HG02588 (cell line): ENCODE measurements around the gene AK8.

Source experiments
- ATAC-seq: cut with Tn5 transposase; IDR thresholded peaks from one replicate; pipeline ENCODE4 v1.9.1; 2021; ENCODE audit warnings: mild to moderate bottlenecking, moderate library complexity; ENCODE audit not compliant: unreplicated experiment

The AK8 gene

DNA sequence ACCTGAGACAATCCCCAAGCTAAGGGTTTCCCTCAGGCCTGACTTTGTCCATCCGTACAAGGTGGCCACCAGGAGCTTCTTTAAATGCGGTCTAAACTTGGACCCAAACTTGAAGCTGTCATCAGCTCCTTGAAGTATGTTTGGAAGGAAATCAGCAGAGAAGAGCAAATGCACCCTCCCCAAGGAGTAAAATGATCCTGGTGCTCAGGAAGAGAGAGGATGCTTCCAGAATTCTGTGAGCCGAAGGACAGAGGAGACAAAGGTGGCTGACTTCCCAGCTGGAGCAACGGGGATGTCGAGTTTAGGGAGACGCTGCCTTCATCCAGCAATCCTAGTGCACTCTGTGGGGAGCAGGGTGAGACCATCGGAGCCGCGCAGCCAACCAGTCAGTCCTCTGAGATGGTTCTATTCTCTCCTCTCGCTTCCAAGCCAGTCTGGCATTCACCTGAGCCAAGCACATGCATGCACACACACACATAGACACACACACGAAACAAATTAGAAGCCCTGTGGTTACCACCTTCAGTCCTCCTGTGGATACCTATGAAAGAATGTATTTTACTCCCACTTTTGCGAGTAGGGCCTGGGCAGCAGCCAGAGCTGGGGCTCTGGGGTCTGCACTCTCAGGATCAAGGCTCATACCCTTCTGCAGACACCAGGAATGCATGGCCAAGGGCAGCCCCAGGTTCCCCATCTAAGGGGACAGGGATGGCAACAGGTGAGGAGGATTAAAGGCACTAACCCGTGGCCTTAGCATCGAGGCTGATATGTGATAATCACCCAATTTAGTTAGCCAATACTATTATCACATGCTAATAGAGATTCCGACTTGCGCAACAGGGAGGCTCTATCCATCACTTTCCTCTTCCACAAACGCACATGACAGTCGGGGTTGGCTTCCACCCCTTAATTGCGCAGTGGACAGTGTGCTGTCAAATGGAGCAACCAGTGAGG is 132.1 kb downstream of the AK8 start:
- ATAC-seq = no peak

DNA sequence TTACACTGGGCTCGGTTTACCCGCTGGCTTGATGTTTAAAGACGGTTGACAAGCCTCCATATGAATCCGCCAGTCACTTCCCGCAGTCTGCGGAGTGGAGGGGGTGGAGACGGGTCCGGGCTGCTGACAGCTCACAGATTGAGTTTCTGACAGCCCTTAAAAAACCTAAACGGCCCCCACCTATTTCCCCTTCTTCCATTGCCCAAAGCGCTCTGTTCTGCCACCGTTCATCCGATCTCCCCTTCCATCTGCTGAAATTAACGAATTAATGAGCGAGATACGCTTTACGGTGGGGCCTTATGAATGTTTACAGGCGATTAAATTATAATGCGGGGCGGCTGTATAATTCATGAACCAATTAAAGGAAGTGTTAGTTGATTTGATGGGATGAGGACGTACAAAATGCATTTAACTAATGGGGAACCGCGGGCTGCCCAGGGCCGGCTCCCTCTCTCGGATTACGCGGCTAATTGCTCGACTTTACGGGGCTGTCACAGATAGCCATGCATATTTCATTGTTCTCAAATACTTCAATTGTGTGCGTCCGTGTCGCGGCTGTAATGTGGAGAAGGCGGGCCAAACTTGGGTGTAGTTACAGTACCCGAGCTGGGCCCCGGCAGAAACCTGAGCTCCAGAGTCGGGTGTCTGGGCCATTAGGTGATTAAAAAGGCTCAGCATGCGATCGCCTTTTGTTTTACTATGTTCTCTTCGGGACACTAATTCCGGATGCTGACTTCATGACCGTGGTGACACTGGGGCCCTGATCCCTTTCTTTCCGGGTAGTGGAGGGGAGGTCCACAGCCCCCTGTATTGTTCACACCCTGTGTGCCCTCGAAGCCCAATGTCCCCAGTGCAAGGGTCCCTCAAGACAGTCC is 133.0 kb downstream of the AK8 start:
- ATAC-seq = no peak

DNA sequence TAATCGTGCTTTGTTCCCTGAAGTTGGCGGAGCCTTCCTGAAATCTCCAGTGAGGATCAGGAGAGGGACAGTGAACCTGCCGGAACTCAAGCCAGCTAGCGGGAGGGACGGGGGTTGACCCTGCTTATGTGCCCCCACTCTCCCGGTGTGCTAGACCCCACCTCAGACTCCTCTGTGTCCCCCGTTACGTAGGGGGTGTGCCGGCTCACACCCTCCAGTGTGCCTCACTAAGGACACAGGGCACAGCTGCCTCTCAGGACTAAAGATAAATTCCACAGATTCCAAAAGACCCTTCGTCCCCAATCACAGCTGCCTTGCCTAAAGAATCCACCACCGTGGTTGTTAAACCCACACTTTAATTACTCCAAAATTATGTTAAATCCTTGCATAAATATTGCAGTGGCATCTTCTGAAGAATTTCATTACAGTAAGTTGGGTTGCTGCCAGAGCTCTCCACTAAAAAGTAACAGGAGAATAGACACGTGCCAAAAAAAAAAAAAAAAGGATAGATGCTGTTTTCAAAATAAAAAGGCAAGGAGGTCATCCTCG is 134.1 kb downstream of the AK8 start:
- ATAC-seq = no peak

DNA sequence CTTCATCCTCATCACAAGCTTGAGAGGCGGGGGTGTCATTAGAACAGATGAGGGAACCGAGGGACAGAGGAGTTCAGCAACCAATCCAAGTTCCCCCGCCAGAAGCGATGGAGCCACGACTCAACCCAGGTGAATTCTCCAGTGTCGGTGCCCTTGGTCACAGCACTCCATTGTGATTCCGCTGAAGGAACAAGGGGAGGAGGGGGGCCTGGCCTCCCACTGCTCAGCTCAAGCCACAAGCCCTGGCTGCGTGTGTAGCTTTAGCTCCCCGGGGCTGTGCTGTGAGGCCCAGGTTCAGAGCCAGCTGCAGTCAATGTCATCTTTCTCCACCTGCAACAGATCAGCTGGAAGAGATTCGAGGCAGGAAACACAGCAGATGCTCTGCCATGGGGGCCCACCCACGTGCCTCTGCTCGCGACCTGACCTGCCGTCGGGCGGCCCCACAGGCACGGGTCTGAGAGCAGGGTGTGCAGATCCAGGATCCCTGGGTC is 135.2 kb downstream of the AK8 start:
- no peak for ATAC-seq

DNA sequence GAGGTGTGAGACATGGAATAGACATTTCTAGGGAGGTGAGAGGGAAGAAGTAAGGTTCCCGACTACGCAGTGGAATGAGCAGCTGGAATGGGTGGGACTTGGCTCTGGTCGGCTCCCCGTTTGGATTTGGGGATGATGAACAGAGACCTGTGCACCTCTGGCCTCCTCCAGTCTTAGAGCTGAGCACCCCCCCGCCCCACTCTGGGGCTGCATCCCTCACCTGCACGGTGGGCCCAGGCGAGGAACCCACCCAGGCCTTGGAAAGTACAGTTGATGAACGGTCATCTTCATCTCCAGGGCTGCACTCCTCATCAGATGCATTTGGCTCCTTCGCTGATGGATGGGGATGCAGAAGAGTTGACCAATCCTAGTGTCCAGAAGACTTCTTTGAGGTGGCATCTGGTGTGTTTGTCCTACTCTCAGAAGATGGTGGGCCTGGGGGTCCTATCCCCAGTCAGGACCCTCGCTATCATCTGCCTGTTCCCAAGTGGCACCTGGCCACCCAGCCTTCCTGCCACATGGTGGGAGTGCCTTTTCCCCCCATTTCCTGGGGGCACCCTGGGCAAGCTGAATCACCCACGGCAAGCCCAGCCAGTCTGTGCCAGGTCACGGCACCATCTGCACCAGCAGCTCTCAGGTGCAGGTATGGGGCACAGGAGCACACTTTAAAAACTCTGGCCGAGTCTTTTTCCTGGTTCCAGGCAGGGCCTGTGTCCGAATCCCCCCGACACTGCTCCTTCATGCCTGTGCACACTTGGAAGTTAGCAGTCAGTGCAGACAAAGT is 137.4 kb downstream of the AK8 start:
- no peak for ATAC-seq

DNA sequence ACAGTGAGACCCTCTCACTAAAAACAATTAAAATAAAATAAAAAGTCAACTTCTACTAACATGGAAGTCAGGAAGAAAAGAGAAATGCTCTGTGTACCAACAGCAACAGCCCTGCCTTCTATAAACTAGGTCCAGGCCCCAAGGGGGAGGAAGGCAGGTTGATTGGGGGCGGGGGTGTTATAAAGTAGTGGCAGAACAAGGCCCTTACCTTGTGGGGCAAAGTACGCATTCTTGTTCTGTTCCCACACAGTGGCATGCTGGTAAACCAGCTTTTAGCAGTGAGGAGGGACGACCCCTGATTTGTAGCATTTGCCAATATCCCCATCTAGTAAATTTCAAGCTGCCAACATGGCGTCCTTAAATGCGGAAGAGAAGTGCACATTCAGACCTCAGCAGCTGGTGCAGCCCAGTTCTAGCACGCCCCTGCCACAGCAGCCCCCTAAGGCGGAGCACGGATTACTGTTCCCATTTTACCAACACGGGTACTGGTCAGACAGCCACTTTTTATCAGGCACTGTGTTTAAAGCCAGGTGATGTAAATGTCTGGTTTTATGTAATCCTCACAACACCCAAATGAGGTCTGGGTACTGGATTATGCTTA is 138.3 kb downstream of the AK8 start:
- ATAC-seq = no peak

DNA sequence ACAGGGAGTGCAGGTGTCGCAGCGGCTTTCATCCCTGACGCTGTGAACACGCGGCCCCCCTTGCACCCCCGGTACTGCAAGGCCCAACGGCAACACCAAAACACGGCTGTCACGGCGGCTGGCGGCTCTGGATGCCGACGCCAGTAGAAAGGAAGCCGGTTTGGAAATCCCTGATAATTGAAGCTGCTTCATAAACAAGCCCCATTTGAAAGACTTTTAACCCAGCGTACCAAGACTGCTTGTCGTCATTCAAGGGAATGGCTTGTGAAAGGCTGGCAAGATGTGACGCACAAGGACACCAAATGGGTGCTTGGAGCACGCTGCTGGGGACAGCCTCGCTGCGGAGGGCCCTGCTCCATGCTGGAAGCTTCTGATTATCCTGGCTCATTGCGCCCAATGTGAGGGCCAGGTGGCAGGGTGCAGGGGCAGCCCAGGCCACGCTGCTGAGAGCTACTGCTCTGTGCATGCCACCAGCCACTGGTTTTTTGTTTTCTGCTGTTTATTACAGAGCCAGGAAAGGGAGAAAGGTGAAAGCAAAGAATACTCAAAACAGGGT is 144.7 kb downstream of the AK8 start:
- ATAC-seq = no peak

DNA sequence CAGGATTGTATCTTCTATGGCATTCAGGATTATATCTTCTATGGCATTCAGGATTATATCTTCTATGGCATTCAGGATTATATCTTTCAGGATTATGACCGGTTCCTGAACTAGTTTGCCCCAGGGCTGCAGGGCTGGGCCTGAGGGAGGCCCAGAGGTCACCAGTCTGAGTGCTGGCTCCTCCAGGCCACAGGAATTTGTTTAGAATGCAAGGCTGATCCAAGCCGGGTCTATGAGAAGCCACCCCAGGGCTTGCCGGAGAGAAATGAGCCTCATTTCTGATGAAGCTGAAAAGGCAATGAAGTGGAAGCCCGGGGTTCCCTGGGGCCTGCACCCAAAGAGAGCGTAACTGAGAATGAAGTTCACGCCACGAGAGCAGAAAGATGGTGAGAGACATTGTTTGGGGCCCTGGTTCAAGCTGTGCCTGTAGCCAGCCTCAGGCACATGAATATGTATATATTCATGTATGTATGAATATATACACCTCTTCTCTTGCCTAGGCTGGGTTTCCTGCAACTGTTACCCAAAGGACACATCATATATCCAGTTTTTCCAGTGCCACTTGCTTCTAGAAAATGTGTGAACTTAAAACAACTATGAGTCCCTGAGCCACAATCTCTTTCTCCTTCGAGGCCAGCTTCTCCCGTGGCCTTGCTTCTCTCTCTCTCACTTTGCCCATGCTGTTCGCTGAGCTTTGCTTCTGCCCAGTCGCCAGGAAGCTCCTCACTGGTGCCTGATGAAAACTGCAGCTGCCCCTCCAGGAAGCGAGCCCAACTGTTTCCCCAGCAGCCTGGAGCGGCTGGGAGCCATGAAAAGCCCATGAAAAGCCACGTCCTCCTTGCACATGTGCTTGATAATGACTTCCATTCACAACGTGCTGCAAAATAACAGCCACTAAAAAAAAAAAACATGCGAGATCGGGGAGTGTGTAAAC is 145.5 kb downstream of the AK8 start:
- ATAC-seq = no peak

DNA sequence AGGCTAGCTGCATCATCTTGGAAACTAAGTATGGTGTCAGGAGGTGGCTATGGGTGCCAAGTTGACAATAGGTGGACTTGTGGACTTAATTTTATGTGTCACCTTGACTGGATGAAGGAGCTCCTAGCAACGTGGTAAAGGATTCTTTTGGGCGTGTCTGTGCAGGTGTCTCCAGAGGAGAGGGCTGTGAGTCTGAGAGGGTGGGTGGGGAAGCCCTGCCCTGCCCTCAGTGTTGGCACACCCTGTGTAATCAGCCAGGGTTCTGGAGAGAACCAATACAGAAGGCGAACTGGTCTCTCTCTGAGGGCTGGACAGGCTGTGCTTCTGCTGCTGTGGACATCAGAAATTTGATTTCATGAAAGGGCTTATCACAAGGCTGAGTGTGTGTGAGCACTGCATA is 146.9 kb downstream of the AK8 start:
- no peak for ATAC-seq

DNA sequence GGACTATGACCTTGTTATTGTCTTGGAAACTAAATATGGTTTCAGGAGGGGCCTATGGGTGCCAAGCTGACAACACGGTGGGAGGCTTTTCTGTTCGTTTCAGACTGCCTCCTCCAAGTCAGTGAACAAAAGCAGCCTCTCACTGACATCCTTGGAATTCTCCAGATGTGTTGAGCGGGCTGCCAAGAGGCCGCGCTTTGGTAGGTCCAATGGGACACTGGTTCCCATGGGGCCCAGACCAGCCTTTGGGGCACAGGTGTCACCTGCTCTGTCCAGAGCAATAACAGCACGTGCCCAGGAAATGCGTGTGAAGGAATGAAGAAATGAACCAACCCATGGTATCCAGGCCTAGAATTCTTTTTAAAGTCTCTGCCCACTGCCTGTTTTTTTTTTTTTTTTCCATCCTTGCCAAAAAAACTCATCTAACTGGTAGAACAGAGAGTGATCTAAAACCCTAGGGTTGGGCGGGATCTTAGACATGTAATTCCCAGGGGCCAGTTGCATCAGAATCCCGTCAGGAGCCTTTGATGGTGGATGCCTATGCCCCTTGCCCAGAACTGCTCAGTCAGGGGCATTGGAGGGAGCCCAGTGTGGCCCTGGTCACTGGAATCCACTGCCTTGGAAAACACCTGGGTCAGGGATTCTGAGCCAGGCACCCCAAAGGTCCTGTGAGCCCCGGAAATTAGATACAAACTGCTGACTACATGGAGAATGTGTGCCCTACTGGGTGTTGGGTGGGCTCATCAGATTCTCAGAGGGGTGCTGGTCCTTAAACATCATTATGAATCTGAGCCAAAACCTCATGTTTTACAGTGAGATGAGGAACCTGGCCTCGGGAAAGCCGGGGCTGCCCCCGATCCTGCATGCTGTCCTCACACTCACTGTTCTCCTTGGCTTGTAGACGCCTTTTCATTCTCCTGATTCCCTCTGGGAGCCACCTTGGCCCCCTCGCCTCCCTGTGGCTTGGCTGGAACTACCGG is 147.7 kb downstream of the AK8 start:
- ATAC-seq = no peak

DNA sequence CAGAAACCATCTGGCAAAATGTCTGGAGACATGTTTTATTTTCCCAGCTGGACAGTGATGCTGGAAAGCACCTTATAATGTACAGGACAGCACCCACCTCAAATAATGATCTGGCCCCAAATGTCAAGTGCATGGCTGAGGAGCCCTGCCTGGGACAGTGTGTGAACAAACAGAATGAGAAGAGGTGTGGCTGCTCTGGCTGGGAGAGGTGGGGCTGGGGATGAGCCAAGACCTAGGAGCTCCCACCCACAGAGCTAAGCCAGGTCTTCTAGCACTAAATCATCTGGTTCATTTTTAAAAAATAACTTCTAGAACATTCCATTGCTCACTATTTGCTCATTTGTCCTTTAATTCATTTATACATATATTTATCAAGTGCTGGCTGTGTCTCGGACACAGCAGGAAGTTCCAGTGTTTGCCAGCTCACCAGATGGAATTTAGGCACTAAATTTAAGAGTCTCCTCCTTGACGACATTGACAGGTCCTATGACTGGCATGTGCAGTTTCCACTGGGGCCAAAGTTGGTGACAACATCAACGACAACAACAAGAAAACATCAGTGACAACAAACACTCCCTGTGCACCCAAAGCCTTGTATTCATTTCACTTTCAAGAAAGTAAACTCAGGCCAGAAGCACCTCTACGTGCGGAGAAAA is 148.7 kb downstream of the AK8 start:
- no peak for ATAC-seq

DNA sequence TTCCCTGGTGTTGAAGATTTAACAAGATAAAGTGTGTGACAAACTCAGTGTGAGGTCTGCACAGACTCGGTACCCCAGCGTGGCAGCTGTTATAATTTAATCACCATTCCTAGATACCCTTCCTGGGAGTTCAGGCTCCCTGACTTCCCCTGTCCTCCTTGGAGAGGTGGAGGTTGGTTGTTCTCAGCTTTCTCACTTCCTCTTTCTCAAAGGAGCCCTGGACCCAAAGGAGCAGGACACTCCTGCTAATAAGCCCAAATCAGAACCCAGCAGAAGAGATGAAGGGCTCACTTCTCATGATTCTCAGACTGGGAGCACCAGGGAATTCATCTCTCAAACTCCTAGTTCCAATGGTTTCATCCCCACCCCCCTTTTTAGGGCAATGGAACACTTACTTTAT is 149.6 kb downstream of the AK8 start:
- ATAC-seq = no peak

DNA sequence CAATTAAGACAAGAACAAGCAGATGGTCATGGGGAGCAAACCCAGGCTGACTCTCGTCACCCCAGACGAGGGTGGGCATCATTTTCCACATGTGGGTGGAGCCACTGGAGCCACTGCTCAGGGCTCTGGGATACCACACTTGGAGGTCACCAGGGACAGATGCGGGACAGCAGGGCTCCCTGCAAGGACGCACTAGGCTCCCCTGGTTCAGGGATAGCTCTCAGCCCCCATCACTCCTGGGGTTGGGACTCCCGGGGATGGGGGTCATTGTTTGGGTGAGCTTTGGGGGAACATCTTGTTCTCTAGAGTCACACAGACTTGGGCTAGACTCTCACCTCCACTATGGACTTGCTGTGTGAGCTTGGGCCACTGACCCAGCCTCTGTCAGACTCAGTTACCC is 150.0 kb downstream of the AK8 start:
- no peak for ATAC-seq

DNA sequence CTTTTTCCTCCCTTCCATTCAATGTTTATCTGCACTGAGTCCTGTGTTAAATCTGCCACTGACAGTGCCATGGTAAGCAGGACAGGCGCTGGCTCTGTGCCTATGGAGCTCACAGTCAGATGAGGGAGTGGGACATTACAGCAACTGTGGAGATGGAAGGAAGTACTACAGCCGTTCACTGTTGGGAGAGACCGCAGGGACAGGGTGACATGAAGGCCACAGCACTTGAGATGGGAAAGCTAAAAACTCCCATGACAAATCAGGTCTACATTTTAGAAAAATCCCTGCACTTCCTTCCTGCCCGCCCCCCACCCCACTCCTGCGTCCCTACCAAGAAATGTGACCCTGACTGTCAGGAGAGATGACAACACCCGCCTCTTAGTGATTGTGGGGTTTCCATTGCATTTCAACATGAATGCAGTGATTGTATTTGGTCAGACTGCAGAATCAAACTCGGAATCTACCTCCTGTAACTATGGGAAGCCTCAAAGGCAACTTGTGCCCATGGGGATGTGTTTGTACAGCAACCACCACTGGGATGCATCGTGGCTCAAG is 151.4 kb downstream of the AK8 start:
- ATAC-seq = no peak

DNA sequence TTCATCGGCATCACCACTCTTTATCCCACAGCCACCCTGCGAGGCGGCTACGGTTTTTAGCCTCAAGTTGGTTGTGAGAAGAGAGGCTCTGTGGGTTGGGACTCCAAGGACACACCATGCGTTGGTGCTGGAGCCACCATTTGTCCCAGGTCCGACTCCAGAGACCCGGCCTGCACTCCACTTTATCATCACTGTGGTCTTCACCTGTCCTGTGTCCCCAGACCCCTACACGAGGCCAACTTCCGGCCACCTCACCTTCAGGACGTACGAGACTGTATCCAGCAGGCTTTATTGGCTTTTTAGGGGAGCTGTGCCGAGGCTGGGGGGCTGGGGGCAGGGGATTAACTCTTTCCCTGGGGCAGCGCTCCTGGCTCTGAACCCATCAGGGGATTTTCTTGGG is 152.8 kb downstream of the AK8 start:
- no peak for ATAC-seq

DNA sequence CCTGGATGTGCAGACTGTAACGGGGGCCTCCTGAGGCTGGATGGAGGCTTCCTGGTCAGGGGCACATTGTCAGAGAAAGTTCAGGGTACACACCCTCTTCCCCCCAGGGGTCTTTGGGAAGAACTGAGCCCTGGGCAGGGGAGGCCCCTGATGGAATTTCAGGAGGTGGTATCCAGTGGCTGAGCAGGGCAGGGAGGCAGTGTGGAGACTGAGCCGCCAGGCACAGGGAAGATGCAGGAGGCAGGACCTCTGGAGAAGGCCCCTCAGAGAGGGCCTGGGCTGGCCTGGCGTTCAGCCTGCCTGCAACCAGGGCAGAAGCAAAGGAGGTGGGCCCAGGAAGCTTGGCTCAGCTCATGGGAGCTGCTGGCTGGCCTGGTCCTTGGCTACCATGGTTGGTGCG is 154.3 kb downstream of the AK8 start:
- no peak for ATAC-seq

DNA sequence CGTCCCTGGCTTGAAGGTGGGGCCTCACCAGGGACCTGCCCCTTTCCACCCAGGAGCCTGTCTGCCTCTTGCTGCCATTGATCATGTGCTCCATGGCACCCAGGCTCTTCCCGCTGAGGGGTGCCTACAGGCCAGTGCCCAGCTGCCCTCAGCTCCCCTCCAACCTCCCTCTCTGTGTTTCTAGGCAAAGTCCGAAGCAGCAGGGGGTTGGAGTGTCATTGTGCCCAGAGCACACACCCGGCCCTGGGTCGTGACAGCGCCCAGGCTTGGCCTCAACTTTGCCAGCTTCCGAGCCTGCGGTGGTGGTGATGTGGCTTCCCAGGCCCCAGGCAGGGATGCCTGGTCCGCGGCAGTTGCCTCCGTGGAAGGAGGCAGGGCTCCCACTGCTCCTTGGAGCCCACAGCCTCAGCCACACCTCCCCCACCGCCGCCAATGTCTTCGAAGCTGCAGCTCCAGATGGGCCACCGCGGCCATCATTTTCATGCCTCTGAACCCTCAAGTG is 155.5 kb downstream of the AK8 start:
- ATAC-seq = no peak
